Spleen (tissue), 11 donors: Measurements from ENCODE around the gene PAX7. TPM values are rescaled to one million over a fixed set of nuclear protein-coding genes. Genes with fewer than 3 reads are reported as not detected.

ENCODE experiments used
- DNase-seq: peaks from one replicate; pipeline ENCODE4 v3.0.0-alpha.2; 2020
- H3K27ac ChIP-seq, 8 donors: fragments of 200-600 bp; sonication (generic) in 7 of 8; 1 replicate in 4 of 8; 2 replicates in 4 of 8; pipeline versions ENCODE4 v1.5.0 to v1.8.0; 2016 to 2021; ENCODE audit warnings: inconsistent platforms in 4 of 8, mild to moderate bottlenecking in 4 of 8, moderate library complexity in 1 of 8
- H3K27me3 ChIP-seq, 7 donors: fragments of 200-600 bp; sonication (generic) in 6 of 7; replicated peaks in 1 of 7; 1 replicate in 4 of 7; 2 replicates in 3 of 7; pipeline versions ENCODE4 v1.5.0 to v1.8.0; 2016 to 2021; ENCODE audit warnings: inconsistent platforms in 3 of 7, mild to moderate bottlenecking in 1 of 7
- H3K36me3 ChIP-seq, 6 donors: fragments of 200-600 bp; sonication (generic) in 5 of 6; 1 replicate in 4 of 6; 2 replicates in 2 of 6; pipeline versions ENCODE4 v1.5.0 to v1.8.0; 2016 to 2021; ENCODE audit warnings: inconsistent platforms in 2 of 6
- H3K4me1 ChIP-seq, 6 donors: fragments of 200-600 bp; sonication (generic) in 5 of 6; 1 replicate in 3 of 6; 2 replicates in 3 of 6; pipeline versions ENCODE4 v1.5.0 to v1.8.0; 2016 to 2021; ENCODE audit warnings: inconsistent platforms in 3 of 6
- H3K4me3 ChIP-seq, 8 donors: fragments of 200-600 bp; sonication (generic) in 7 of 8; 1 replicate in 4 of 8; 2 replicates in 4 of 8; pipeline versions ENCODE4 v1.5.0 to v1.8.0; 2016 to 2021; ENCODE audit warnings: inconsistent platforms in 4 of 8, mild to moderate bottlenecking in 4 of 8, moderate library complexity in 2 of 8
- H3K9me3 ChIP-seq, 8 donors: fragments of 200-600 bp; sonication (generic) in 7 of 8; 1 replicate in 4 of 8; 2 replicates in 4 of 8; pipeline versions ENCODE4 v1.5.0 to v1.8.0; 2016 to 2021; ENCODE audit warnings: inconsistent platforms in 4 of 8
- CTCF ChIP-seq, 11 experiments: fragments of 200-600 bp in 7 of 11; fragments of 450-650 bp in 4 of 11; sonication (generic) in 4 of 11; IDR thresholded peaks in 8 of 11; conservative IDR thresholded peaks in 3 of 11; 1 replicate in 7 of 11; 2 replicates in 4 of 11; pipeline versions ENCODE4 v1.4.0 to v1.8.0; 2016 to 2021; ENCODE audit warnings: antibody characterized with exemption in 11 of 11, inconsistent platforms in 4 of 11, mild to moderate bottlenecking in 1 of 11
- POLR2A ChIP-seq, 3 donors: fragments of 450-650 bp; IDR thresholded peaks; one replicate each; pipeline ENCODE4 v1.5.1; 2017; ENCODE audit warnings: antibody characterized with exemption in 3 of 3, mild to moderate bottlenecking in 1 of 3
- POLR2AphosphoS5 ChIP-seq, 3 donors: sonication (generic); formaldehyde crosslinking; IDR thresholded peaks; one replicate each; pipeline ENCODE4 v1.5.1; 2017; ENCODE audit warnings: antibody characterized with exemption in 3 of 3
- WGBS, 5 donors: extraction: QIAGEN DNeasy Blood & Tissue Kit in 3 of 5; methylation state at CpG; one replicate each; pipeline versions ENCODE4 v1.1.5 to v1.1.7; 2013 to 2018; 5-methylcytosine and 5-hydroxymethylcytosine counted together
- intact Hi-C: fragments of 100-400 bp; cut with DNase I; formaldehyde crosslinking; loops from one replicate; pipeline ENCODE4 v1.15.0; 2023; ENCODE audit warnings: low total_unique reads
- polyA plus RNA-seq, 3 donors: library from polyadenylated mRNA; stranded (reverse); fragments of 200-250 nt; gene quantifications; one replicate each; pipeline ENCODE4 v1.2.1, GENCODE V29; 2013
- total RNA-seq, 7 donors: library from RNA; depleted of rRNA in 3 of 7; stranded (reverse); fragments of >200 nt in 3 of 7; fragmentation: NEBNext Ultra II Directional in 4 of 7; extraction: Animal tissue kit (Norgen Biotek cat#: 25700) in 4 of 7; gene quantifications; one replicate each; pipeline versions ENCODE4 v1.1.0 to v1.2.1, GENCODE V29; 2016 to 2021
- donor health status: healthy with polysubstance abuse.
- donor health status: DM: no; HTN: no; CAD: no; lungs with moderate emphysema.
- donor health status: DM: no; HTN: no; CAD: no.
- donor health status: Bipolar disorder and iron deficiency.
- donor health status: healthy.
- donor health status: DM: no; HTN: no; CAD: no.
- donor health status: DM: yes; HTN: yes; CAD: no.

Gene PAX7
- total and polyA plus RNA-seq, 10 donors = not detected

DNA sequence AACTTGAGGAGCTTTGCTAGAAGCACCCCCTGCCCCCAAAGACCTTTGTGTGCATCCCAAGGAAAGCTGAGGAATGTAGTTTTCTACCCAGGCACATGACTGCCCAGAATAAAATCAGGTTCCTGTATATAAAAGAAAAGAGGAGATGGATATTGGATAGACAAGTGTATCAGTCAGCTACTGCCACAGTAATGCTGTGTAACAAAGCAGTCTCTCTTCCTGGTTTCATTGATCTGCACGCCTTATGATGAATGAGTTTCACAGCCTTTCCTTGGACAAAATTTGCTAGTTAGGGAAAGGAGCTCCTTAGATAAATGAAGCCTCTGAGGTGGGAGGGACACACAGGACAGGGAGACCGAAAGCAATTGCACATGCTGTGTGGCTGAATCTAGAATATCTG is 120.0 kb downstream of the PAX7 start:
- Histone ChIP-seq H3K27ac (no peak overlapping the region), H3K27me3 (peaks cover 0 to 63% (median 0%) of the 10 kb centered on the region in 7 donors), H3K9me3 (peaks cover 0 to 46% (median 23%) of the 10 kb centered on the region in 8 donors), H3K36me3 (no peaks in the 10 kb centered on the region), H3K4me1 (no peaks in the 10 kb centered on the region), H3K4me3 (no peak overlapping the region)
- no peak for DNase-seq
- no peak for TF ChIP-seq POLR2AphosphoS5 (IDR thresholded peaks at IDR 0.05)
- no peak for TF ChIP-seq CTCF (IDR thresholded peaks at IDR 0.05 in 8 of 11, conservative IDR thresholded peaks at IDR 0.05 in 3 of 11)
- TF ChIP-seq POLR2A (IDR thresholded peaks at IDR 0.05) = no peak
- intact Hi-C loops = no loop called here
- 72 to 91% (median 83%) methylated on average over 2 of the region's 2 CpGs for WGBS, 5 donors

DNA sequence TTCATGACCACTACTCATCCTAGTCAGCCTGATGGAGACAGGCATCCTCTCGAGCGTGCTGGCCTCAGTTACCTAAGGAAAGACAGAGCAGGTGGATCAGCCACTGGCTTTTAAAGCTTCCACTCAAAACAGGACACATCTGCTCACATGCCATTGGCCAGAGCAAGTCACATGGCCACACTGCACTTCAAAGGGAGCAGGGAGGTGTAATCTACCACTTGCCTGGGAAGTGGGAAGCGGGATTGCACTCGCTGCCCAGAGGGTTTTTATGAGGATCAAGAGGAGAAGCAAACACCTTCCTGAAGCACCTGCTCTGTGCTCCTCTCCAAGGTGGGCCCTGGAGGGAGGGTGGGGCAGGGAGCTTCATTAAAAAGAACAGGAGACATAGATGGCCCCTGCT is 120.8 kb downstream of the PAX7 start:
- H3K27ac ChIP-seq = no peak overlapping the region
- no peaks in the 10 kb centered on the region for H3K36me3 ChIP-seq
- TF ChIP-seq POLR2AphosphoS5 (IDR thresholded peaks at IDR 0.05) (no peak), POLR2A (IDR thresholded peaks at IDR 0.05) (no peak), CTCF (IDR thresholded peaks at IDR 0.05 in 8 of 11, conservative IDR thresholded peaks at IDR 0.05 in 3 of 11) (no peak)
- H3K4me3 ChIP-seq = no peak overlapping the region
- DNase-seq = no peak
- H3K9me3 ChIP-seq = peaks cover 0 to 53% (median 29%) of the 10 kb centered on the region in 8 donors
- no peaks in the 10 kb centered on the region for H3K4me1 ChIP-seq
- peaks cover 0 to 55% (median 0%) of the 10 kb centered on the region in 7 donors for H3K27me3 ChIP-seq
- intact Hi-C loops = no loop called here
- 38 to 52% (median 45%) methylated on average over 4 of the region's 4 CpGs for WGBS, 5 donors

DNA sequence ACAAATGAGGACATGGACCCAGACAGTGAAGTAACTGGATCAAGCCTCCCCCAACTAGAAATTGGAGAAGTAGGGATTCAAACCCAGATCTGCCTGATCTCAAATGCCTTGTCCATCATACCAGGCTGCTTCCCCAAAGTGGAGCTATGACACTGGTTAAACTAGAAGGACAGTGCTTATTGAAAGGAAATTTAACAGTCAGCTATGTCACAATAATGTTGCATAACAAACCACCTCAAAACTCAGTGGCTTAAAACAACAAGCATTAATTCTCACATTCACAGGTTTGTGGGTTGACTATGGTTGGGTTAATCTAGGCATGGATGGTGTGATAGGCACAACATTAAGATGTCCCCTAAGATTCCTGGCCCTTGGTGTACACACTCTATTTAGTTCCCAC is 121.8 kb downstream of the PAX7 start:
- intact Hi-C loops = no loop called here
- TF ChIP-seq CTCF (IDR thresholded peaks at IDR 0.05 in 8 of 11, conservative IDR thresholded peaks at IDR 0.05 in 3 of 11) = no peak
- TF ChIP-seq POLR2A (IDR thresholded peaks at IDR 0.05) = no peak
- no peak for TF ChIP-seq POLR2AphosphoS5 (IDR thresholded peaks at IDR 0.05)
- peaks cover 0 to 63% (median 36%) of the 10 kb centered on the region in 8 donors for H3K9me3 ChIP-seq
- H3K27me3 ChIP-seq = peaks cover 0 to 49% (median 0%) of the 10 kb centered on the region in 7 donors
- no peak overlapping the region for H3K27ac ChIP-seq
- no peak overlapping the region for H3K4me3 ChIP-seq
- no peaks in the 10 kb centered on the region for H3K4me1 ChIP-seq
- no peak for DNase-seq
- no peaks in the 10 kb centered on the region for H3K36me3 ChIP-seq

- no peaks in the 10 kb centered on the region for H3K36me3 ChIP-seq
- no peak for TF ChIP-seq POLR2AphosphoS5 (IDR thresholded peaks at IDR 0.05)
- TF ChIP-seq CTCF (IDR thresholded peaks at IDR 0.05 in 8 of 11, conservative IDR thresholded peaks at IDR 0.05 in 3 of 11) = no peak
- no peak for TF ChIP-seq POLR2A (IDR thresholded peaks at IDR 0.05)
- peaks cover 0 to 32% (median 0%) of the 10 kb centered on the region in 7 donors for H3K27me3 ChIP-seq
- H3K9me3 ChIP-seq = peaks cover 0 to 34% (median 25%) of the 10 kb centered on the region in 8 donors
- no peak overlapping the region for H3K27ac ChIP-seq
- H3K4me3 ChIP-seq = no peak overlapping the region
- H3K4me1 ChIP-seq = no peaks in the 10 kb centered on the region
- intact Hi-C loops = no loop called here
- DNase-seq = no peak
- WGBS, 5 donors = 84 to 97% (median 89%) methylated on average over 3 of the region's 3 CpGs
Measured at GRCh38 chr1:18760156-18760555, 129.5 kb downstream of the PAX7 start.
